ENCODE results near the gene ANKRD66. TPM values are rescaled to one million over a fixed set of nuclear protein-coding genes. Genes with fewer than 3 reads are reported as not detected.

Gene ANKRD66
- total and polyA plus RNA-seq, 7 donors: not detected

DNA sequence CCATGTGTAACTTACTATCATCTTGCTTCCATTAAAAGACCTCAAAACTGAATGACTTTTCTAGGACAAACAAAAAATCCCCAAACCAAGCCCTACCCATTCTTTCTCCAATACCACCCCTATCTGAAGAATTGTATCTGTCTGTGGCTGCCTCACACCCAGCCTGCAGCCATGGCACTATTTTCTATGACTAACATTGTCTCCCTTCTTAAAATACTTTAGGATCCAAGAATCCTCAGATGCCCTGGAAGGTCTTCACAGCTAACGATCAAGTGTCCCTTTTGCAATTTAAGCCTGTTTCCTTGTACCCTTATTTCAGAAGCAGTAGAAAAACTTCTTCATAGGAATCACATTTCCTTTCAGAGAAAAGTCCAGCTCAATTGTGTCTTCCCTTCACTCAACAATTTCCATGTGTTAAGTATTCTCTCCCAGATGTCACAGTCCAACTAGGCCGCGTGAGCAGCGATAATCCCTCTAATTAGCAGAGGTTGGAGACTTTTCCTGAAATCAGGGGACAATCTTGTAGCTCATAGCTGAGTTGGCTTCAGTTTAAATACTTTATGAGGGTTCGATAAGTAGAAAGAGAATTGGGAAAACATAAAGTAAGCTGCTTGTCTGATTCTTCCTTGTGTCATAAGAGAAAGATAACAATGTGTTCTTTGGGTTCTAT lies 41.3 kb downstream of the ANKRD66 start:
- 74 to 84% methylated on average over 5 of the region's 5 CpGs for WGBS, 2 donors

DNA sequence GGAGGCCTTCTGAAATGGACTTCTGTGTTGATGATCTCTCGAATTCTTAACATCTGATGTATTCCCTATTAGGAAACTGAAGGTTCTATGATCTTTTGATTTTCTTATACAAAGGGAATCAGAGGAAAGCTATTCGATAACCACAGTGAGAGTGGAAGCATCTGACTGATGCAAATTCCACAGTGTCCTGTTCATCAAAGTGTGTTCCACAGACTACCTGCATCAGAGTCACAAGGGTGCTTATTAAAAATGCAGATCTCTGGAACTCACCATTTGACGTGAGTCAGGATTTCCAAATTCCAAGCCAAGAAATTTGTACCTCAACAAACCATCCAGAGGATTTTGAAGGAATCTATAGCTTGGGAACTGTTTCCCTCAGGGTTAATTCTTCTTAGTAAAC lies 42.1 kb downstream of the ANKRD66 start:
- no peak for DNase-seq
- Histone ChIP-seq H3K27me3 (no peaks in the 10 kb centered on the region), H3K4me3 (no peak overlapping the region), H3K27ac (no peak overlapping the region), H3K9me3 (no peaks in the 10 kb centered on the region), H3K36me3 (no peaks in the 10 kb centered on the region), H3K4me1 (no peaks in the 10 kb centered on the region)
- WGBS, 2 donors: 82 to 93% methylated on average over 3 of the region's 3 CpGs
- intact Hi-C loops (cut with DNase I): loop anchor here (10.0 kb wide), 1 partner anchor 374 kb away; no protein-coding TSS in a partner anchor
- TF ChIP-seq EP300 (IDR thresholded peaks at IDR 0.05) (no peak), POLR2A (IDR thresholded peaks at IDR 0.05) (no peak), POLR2AphosphoS5 (IDR thresholded peaks at IDR 0.05) (no peak)
- TF ChIP-seq, protein P1, sequence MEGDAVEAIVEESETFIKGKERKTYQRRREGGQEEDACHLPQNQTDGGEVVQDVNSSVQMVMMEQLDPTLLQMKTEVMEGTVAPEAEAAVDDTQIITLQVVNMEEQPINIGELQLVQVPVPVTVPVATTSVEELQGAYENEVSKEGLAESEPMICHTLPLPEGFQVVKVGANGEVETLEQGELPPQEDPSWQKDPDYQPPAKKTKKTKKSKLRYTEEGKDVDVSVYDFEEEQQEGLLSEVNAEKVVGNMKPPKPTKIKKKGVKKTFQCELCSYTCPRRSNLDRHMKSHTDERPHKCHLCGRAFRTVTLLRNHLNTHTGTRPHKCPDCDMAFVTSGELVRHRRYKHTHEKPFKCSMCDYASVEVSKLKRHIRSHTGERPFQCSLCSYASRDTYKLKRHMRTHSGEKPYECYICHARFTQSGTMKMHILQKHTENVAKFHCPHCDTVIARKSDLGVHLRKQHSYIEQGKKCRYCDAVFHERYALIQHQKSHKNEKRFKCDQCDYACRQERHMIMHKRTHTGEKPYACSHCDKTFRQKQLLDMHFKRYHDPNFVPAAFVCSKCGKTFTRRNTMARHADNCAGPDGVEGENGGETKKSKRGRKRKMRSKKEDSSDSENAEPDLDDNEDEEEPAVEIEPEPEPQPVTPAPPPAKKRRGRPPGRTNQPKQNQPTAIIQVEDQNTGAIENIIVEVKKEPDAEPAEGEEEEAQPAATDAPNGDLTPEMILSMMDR (IDR thresholded peaks at IDR 0.05): no peak

More for the DNA sequence above, 41.3 kb downstream of the ANKRD66 start:
- Histone ChIP-seq H3K4me1 (no peaks in the 10 kb centered on the region), H3K9me3 (no peaks in the 10 kb centered on the region), H3K27ac (no peak overlapping the region), H3K4me3 (no peak overlapping the region), H3K27me3 (no peaks in the 10 kb centered on the region), H3K36me3 (no peaks in the 10 kb centered on the region)
- DNase-seq: no peak
- TF ChIP-seq POLR2A (IDR thresholded peaks at IDR 0.05): no peak
- TF ChIP-seq, protein P1 (IDR thresholded peaks at IDR 0.05): no peak
- TF ChIP-seq POLR2AphosphoS5 (IDR thresholded peaks at IDR 0.05): no peak
- TF ChIP-seq EP300 (IDR thresholded peaks at IDR 0.05): no peak
- intact Hi-C loops (cut with DNase I): loop anchor here (10.0 kb wide), 1 partner anchor 373 kb away; no protein-coding TSS in a partner anchor

DNA sequence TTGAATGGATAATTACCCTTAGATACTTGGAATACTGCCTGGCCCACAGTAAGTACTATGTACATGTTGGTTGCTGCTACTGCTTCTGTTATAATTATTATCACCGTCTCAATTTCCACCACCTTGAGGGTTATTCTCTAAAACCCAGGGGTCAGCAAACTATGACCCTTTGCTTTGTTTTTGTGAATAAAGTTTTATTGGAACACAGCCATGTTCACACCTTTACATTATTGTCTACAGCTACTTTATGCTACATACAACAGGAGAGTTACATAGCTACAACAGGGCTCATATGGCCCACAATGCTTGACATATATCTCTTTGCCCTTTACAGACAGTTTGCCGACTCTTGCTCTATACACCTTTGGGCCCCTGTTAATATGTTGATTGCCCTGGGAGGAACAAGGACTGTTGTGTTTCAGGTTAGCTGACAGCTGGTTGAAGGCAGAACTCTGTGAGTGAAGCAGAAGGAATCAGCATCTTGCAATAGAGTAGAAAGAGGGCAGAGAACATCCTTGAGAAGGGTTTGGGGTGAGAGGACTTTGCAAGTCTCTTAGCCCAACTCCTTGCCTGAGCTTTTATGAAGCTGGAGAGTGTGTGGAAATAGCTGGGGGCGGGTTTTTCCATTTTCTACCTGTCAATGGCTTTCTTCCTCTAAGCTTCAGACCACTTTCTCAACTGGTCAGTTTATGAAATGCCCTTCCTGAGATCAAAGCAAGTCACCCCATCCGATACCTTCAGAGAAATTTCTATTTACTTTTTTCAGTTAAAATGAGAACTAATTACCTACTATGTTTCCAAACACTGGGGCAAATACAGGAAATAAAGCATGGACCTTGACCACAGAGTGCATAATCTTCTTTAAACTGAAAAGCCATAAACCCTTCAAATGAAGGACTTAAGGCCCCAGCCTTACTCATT lies 43.0 kb downstream of the ANKRD66 start:
- no peak overlapping the region for H3K27ac ChIP-seq
- no peaks in the 10 kb centered on the region for H3K9me3 ChIP-seq
- H3K4me1 ChIP-seq: no peaks in the 10 kb centered on the region
- no peak for DNase-seq
- no peaks in the 10 kb centered on the region for H3K27me3 ChIP-seq
- H3K4me3 ChIP-seq: no peak overlapping the region
- 13 to 56% methylated on average over 4 of the region's 4 CpGs for WGBS, 2 donors
- H3K36me3 ChIP-seq: no peaks in the 10 kb centered on the region
- TF ChIP-seq EP300 (IDR thresholded peaks at IDR 0.05): no peak
- TF ChIP-seq, protein P1 (IDR thresholded peaks at IDR 0.05): no peak
- TF ChIP-seq POLR2A (IDR thresholded peaks at IDR 0.05): no peak
- TF ChIP-seq POLR2AphosphoS5 (IDR thresholded peaks at IDR 0.05): no peak
- intact Hi-C loops (cut with DNase I): loop anchor here (10.0 kb wide), 1 partner anchor 375 kb away; no protein-coding TSS in a partner anchor

DNA sequence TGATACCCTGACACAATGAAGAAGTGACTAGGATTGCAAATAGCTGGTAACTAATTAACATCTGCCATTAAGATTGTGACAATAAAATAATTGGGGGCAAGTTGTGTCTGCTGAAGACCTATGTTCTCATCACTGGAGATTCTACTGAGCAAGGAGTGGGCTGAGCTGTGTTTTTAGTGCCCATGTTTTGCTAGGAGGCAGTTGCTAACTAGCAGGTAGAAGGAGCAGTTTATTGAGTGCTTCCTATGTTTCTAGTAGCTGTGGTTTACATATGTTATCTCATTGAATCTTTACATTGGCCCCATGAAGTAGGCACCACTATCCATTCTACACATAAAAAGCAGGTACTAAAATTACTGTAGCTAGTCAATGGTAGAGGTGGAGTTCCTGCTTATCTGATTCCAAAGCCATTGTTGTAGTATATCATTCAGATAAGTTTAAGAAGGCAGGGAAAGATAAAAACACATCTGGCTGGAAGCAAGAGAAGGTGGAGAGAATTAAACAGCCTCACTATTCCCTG lies 43.7 kb downstream of the ANKRD66 start:
- intact Hi-C loops (cut with DNase I): no loop called here
- Histone ChIP-seq H3K27ac (no peak overlapping the region), H3K4me1 (no peaks in the 10 kb centered on the region), H3K9me3 (no peaks in the 10 kb centered on the region), H3K4me3 (no peak overlapping the region), H3K27me3 (no peaks in the 10 kb centered on the region), H3K36me3 (no peaks in the 10 kb centered on the region)
- no peak for DNase-seq
- TF ChIP-seq POLR2A (IDR thresholded peaks at IDR 0.05) (no peak), EP300 (IDR thresholded peaks at IDR 0.05) (no peak), POLR2AphosphoS5 (IDR thresholded peaks at IDR 0.05) (no peak)
- TF ChIP-seq, protein P1 (IDR thresholded peaks at IDR 0.05): no peak

Measured in sigmoid colon (tissue), 7 donors.